Psoas muscle (tissue), 8 donors: ENCODE measurements around the gene HDHD3. TPM values are rescaled to one million over a fixed set of nuclear protein-coding genes. Genes with fewer than 3 reads are reported as not detected.
"Not testable (repeated sequence)": the region's sequence is repeated elsewhere in the genome, so short reads cannot be mapped to it uniquely, and the experiment has no call there.

Experiments
- ATAC-seq, 4 donors: fragments of 200-7000 bp; cut with Tn5 transposase; one replicate each; pipeline ENCODE4 v1.9.1; 2020; ENCODE audit warnings: moderate library complexity in 3 of 4, mild to moderate bottlenecking in 2 of 4
- DNase-seq, 2 donors: peaks; one replicate each; pipeline ENCODE4 v3.0.0-alpha.2; 2020
- H3K27ac ChIP-seq: fragments of 200-600 bp; one replicate; pipeline ENCODE4 v1.8.0; 2022
- H3K27me3 ChIP-seq, 3 donors: fragments of 200-600 bp in 1 of 3; one replicate each; pipeline versions ENCODE4 v1.6.1 to v1.8.0; 2013 to 2022; ENCODE audit warnings: low read length in 2 of 3, mild to moderate bottlenecking in 2 of 3, moderate library complexity in 1 of 3; ENCODE audit not compliant: insufficient read depth in 3 of 3
- H3K36me3 ChIP-seq, 2 donors: fragments of 200-600 bp in 1 of 2; one replicate each; pipeline versions ENCODE4 v1.6.1 to v1.8.0; 2013 to 2022; ENCODE audit warnings: low read depth in 1 of 2, mild to moderate bottlenecking in 1 of 2, moderate library complexity in 1 of 2; ENCODE audit not compliant: insufficient read depth in 1 of 2
- H3K4me1 ChIP-seq: fragments of 200-600 bp; one replicate; pipeline ENCODE4 v1.8.0; 2022
- H3K4me3 ChIP-seq: fragments of 200-600 bp; one replicate; pipeline ENCODE4 v1.8.0; 2022; ENCODE audit warnings: mild to moderate bottlenecking
- H3K9me3 ChIP-seq: fragments of 200-600 bp; one replicate; pipeline ENCODE4 v1.8.0; 2022
- CTCF ChIP-seq: fragments of 200-600 bp; IDR thresholded peaks from one replicate; pipeline ENCODE4 v1.8.0; 2022; ENCODE audit warnings: antibody characterized with exemption
- WGBS, 3 donors: extraction: QIAGEN DNeasy Blood & Tissue Kit; methylation state at CpG; one replicate each; pipeline versions ENCODE4 v1.1.6 to v1.1.7; 2013; 5-methylcytosine and 5-hydroxymethylcytosine counted together
- intact Hi-C, 2 donors: fragments of 100-400 bp; cut with DNase I; formaldehyde crosslinking; loops; one replicate each; pipeline versions ENCODE4 v1.11.0 to v1.14.2; 2022
- polyA plus RNA-seq, 3 donors: library from polyadenylated mRNA; stranded (reverse); fragments of 200-250 nt; gene quantifications; one replicate each; pipeline ENCODE4 v1.2.3, GENCODE V29; 2013
- total RNA-seq, 4 donors: library from RNA; stranded (reverse); fragmentation: NEBNext Ultra II Directional in 2 of 4; extraction: Animal tissue kit (Norgen Biotek cat#: 25700) in 2 of 4; gene quantifications; one replicate each; pipeline versions ENCODE4 v1.2.1 to v1.2.4, GENCODE V29; 2021 to 2023
- donor health status: healthy with polysubstance abuse.
- donor health status: DM: no; HTN: no; CAD: no; lungs with moderate emphysema.
- donor health status: Bipolar disorder and iron deficiency.
- donor health status: healthy.
- donor health status: DM: yes; HTN: yes; CAD: no.
- donor health status: DM: no; HTN: no; CAD: no.
- donor health status: DM: no; HTN: no; CAD: no.
- donor health status: DM: yes; HTN: yes; CAD: no.

The HDHD3 gene
- total and polyA plus RNA-seq, 7 donors = 7.0 to 14.9 (median 9.8) TPM

- no peaks in the 10 kb centered on the region for H3K4me1 ChIP-seq
- intact Hi-C loops = no loop called here
- H3K9me3 ChIP-seq = no peaks in the 10 kb centered on the region
- peaks cover 14 to 56% of the 10 kb centered on the region in 2 donors for H3K36me3 ChIP-seq
- ATAC-seq (no peak), DNase-seq (no peak)
- H3K27me3 ChIP-seq = no peaks in the 10 kb centered on the region
- H3K27ac ChIP-seq = no peak overlapping the region
- 86 to 89% (median 88%) methylated on average over 9 of the region's 9 CpGs for WGBS, 3 donors
- no peak for TF ChIP-seq CTCF
- H3K4me3 ChIP-seq = no peak overlapping the region
Measured at GRCh38 chr9:113387560-113388230, 10.9 kb upstream of the HDHD3 start.

- Histone ChIP-seq H3K4me1 (no peaks in the 10 kb centered on the region), H3K4me3 (no peak overlapping the region), H3K36me3 (peaks cover 14 to 47% of the 10 kb centered on the region in 2 donors), H3K27me3 (no peaks in the 10 kb centered on the region), H3K9me3 (no peaks in the 10 kb centered on the region), H3K27ac (no peak overlapping the region)
- DNase-seq (no peak), ATAC-seq (peak in 3 of 4 donors; percentile 6 to 70 (median 46))
- no peak for TF ChIP-seq CTCF
- WGBS, 3 donors = 87 to 92% (median 90%) methylated on average over 4 of the region's 4 CpGs
- intact Hi-C loops = no loop called here
Measured at GRCh38 chr9:113386571-113387393, 10.0 kb upstream of the HDHD3 start.

GRCh38 chr9:113381909-113382411 lies 5.2 kb upstream of the HDHD3 start:
- ATAC-seq = no peak
- Histone ChIP-seq H3K4me3 (no peak overlapping the region), H3K27ac (no peak overlapping the region), H3K9me3 (no peaks in the 10 kb centered on the region), H3K4me1 (no peaks in the 10 kb centered on the region), H3K27me3 (no peaks in the 10 kb centered on the region), H3K36me3 (peaks cover 0 to under 1% of the 10 kb centered on the region in 2 donors)
- DNase-seq = no peak
- no peak for TF ChIP-seq CTCF
- 80 to 87% (median 81%) methylated on average over 8 of the region's 8 CpGs for WGBS, 3 donors
- intact Hi-C loops = no loop called here

GRCh38 chr9:113381441-113381840 lies 4.7 kb upstream of the HDHD3 start:
- ATAC-seq, H3K4me1 ChIP-seq, H3K9me3 ChIP-seq, H3K27me3 ChIP-seq, H3K36me3 ChIP-seq, intact Hi-C loops, H3K4me3 ChIP-seq, H3K27ac ChIP-seq, DNase-seq: not testable (repeated sequence)
- WGBS, 3 donors = 73 to 81% (median 73%) methylated on average over 7 of the region's 7 CpGs

GRCh38 chr9:113380869-113381378 lies 4.1 kb upstream of the HDHD3 start:
- no peaks in the 10 kb centered on the region for H3K36me3 ChIP-seq
- no peak for TF ChIP-seq CTCF
- intact Hi-C loops = no loop called here
- no peak overlapping the region for H3K4me3 ChIP-seq
- H3K27ac ChIP-seq = no peak overlapping the region
- no peaks in the 10 kb centered on the region for H3K27me3 ChIP-seq
- no peaks in the 10 kb centered on the region for H3K4me1 ChIP-seq
- ATAC-seq (no peak), DNase-seq (no peak)
- H3K9me3 ChIP-seq = no peaks in the 10 kb centered on the region
- WGBS, 3 donors = 55 to 67% (median 60%) methylated on average over 1 of the region's 1 CpG

GRCh38 chr9:113379829-113380210 lies 3.0 kb upstream of the HDHD3 start:
- H3K36me3 ChIP-seq, intact Hi-C loops, H3K4me1 ChIP-seq, H3K27me3 ChIP-seq, H3K9me3 ChIP-seq, DNase-seq, H3K27ac ChIP-seq, ATAC-seq, H3K4me3 ChIP-seq: not testable (repeated sequence)
- WGBS, 3 donors = 73 to 85% (median 76%) methylated on average over 2 of the region's 2 CpGs

GRCh38 chr9:113379094-113379828 lies 2.5 kb upstream of the HDHD3 start:
- H3K27me3 ChIP-seq, DNase-seq, H3K27ac ChIP-seq, H3K4me3 ChIP-seq, ATAC-seq, intact Hi-C loops, H3K9me3 ChIP-seq, H3K4me1 ChIP-seq: not testable (repeated sequence)
- 63 to 67% (median 63%) methylated on average over 23 to 24 of the region's 24 CpGs for WGBS, 3 donors
- peaks cover 0 to 11% of the 10 kb centered on the region in 2 donors for H3K36me3 ChIP-seq
